Endothelial cell of umbilical vein (primary cell): ENCODE measurements around the gene ZNF48. TPM values are rescaled to one million over a fixed set of nuclear protein-coding genes. Genes with fewer than 3 reads are reported as not detected.

Experiments
- BruUV-seq: library from RNA; stranded (reverse); fragments of 400-500 nt; replicated peaks from 2 replicates; lab custom pipeline; 2021; lab: Mats Ljungman, UMichigan
- CTCF ChIA-PET: fragments of 300-600, 350-600 bp; sonication (Branson Sonifier 250); formaldehyde crosslinking; loops from one replicate; lab custom pipeline; 2021; ENCODE audit warnings: antibody characterized with exemption, inconsistent platforms; lab: Charles Lee
- POLR2A ChIA-PET: fragments of 300-600, 350-600 bp; sonication (Branson Sonifier 250); formaldehyde crosslinking; loops from one replicate; lab custom pipeline; 2021; ENCODE audit warnings: antibody characterized with exemption, inconsistent platforms; lab: Charles Lee
- DNase-seq: peaks from one replicate; pipeline ENCODE4 v3.0.0-alpha.2; 2011; ENCODE audit warnings: low read depth, low spot score
- FAIRE-seq: peaks from 2 replicates; lab custom pipeline; 2011; peaks lifted over from hg19 to GRCh38; lab: Jason Lieb, UNC
- H2AFZ ChIP-seq: 2 replicates; pipeline ENCODE4 v1.6.0; 2012; ENCODE audit warnings: low read depth, low read length, control low read depth, inconsistent platforms
- H3K27ac ChIP-seq: 2 replicates; pipeline ENCODE4 v1.5.1; 2011; ENCODE audit warnings: low read depth, mild to moderate bottlenecking, control low read depth, low read length, moderate library complexity; ENCODE audit not compliant: insufficient read depth
- H3K27me3 ChIP-seq, 2 experiments: 2 replicates each; pipeline versions ENCODE4 v1.6.0 to v1.6.1; 2011; ENCODE audit warnings: low read length in 2 of 2, mixed read lengths in 1 of 2; ENCODE audit not compliant: control insufficient read depth in 2 of 2, insufficient read depth in 2 of 2
- H3K36me3 ChIP-seq, 2 experiments: 2 replicates in 1 of 2; 3 replicates in 1 of 2; pipeline ENCODE4 v1.5.1; 2011; ENCODE audit warnings: low read length in 2 of 2, mild to moderate bottlenecking in 1 of 2, moderate library complexity in 1 of 2; ENCODE audit not compliant: control insufficient read depth in 2 of 2, insufficient read depth in 2 of 2; ENCODE audit errors: extremely low read depth in 1 of 2
- H3K4me1 ChIP-seq: 3 replicates; pipeline ENCODE4 v1.5.1; 2011; ENCODE audit warnings: mild to moderate bottlenecking, low read length; ENCODE audit not compliant: control insufficient read depth, insufficient read depth; ENCODE audit errors: extremely low read depth
- H3K4me2 ChIP-seq: 2 replicates; pipeline ENCODE4 v1.6.1; 2011; ENCODE audit warnings: low read length, control low read depth, mixed read lengths; ENCODE audit not compliant: insufficient read depth
- H3K4me3 ChIP-seq, 3 experiments: fragments of 200-600 bp in 1 of 3; sonication (generic), shearing (Covaris generic) in 1 of 3; replicated peaks in 1 of 3; 2 replicates each; pipeline ENCODE4 v1.5.1; 2011 to 2016; ENCODE audit warnings: control low read depth in 3 of 3, low read length in 3 of 3, mild to moderate bottlenecking in 2 of 3, inconsistent platforms in 1 of 3, low read depth in 1 of 3, moderate library complexity in 1 of 3; ENCODE audit not compliant: insufficient read depth in 1 of 3
- H3K79me2 ChIP-seq: 2 replicates; pipeline ENCODE4 v1.6.0; 2012; ENCODE audit warnings: low read length, inconsistent platforms; ENCODE audit not compliant: control insufficient read depth, insufficient read depth
- H3K9ac ChIP-seq: replicated peaks from 2 replicates; pipeline ENCODE3; 2011; ENCODE audit warnings: low read length, control low read depth; ENCODE audit not compliant: insufficient read depth; ENCODE audit errors: extremely low read depth
- H3K9me1 ChIP-seq: replicated peaks from 3 replicates; pipeline ENCODE4 v1.6.0; 2011; ENCODE audit warnings: mild to moderate bottlenecking, low read length; ENCODE audit not compliant: control insufficient read depth, insufficient read depth; ENCODE audit errors: extremely low read depth
- H3K9me3 ChIP-seq: replicated peaks from 2 replicates; pipeline ENCODE4 v1.5.1; 2012; ENCODE audit warnings: low read length, inconsistent platforms; ENCODE audit not compliant: control insufficient read depth, insufficient read depth
- H4K20me1 ChIP-seq: replicated peaks from 2 replicates; pipeline ENCODE3; 2011; ENCODE audit warnings: mild to moderate bottlenecking, low read length; ENCODE audit not compliant: control insufficient read depth, insufficient read depth; ENCODE audit errors: extremely low read depth
- EZH2 ChIP-seq: IDR thresholded peaks from 2 replicates; pipeline ENCODE4 v1.6.1; 2012; ENCODE audit warnings: borderline replicate concordance, low read depth, mild to moderate bottlenecking, moderate library complexity, low read length, inconsistent platforms; ENCODE audit not compliant: severe bottlenecking
- FOS ChIP-seq: IDR thresholded peaks from 2 replicates; pipeline ENCODE4 v1.6.1; 2011; ENCODE audit warnings: mild to moderate bottlenecking, low read length, moderate library complexity, borderline replicate concordance; ENCODE audit not compliant: insufficient read depth
- GATA2 ChIP-seq: IDR thresholded peaks from 2 replicates; pipeline ENCODE4 v1.7.0; 2011; ENCODE audit warnings: low read depth, mild to moderate bottlenecking, moderate library complexity, mixed read lengths, low read length; ENCODE audit not compliant: insufficient read length, insufficient read depth
- JUN ChIP-seq: IDR thresholded peaks from 2 replicates; pipeline ENCODE4 v1.6.1; 2011; ENCODE audit warnings: borderline replicate concordance, low read depth; ENCODE audit not compliant: insufficient read length, insufficient read depth
- MYC ChIP-seq: IDR thresholded peaks from one replicate; pipeline ENCODE4 v1.6.1; 2011; ENCODE audit warnings: mild to moderate bottlenecking, low read depth, low read length
- POLR2A ChIP-seq: IDR thresholded peaks from 2 replicates; pipeline ENCODE4 v1.6.1; 2012; ENCODE audit warnings: low read depth, mild to moderate bottlenecking, control low read depth, low read length
- POLR2AphosphoS5 ChIP-seq: IDR thresholded peaks from 2 replicates; pipeline ENCODE4 v1.6.1; 2012; ENCODE audit warnings: low read depth, mild to moderate bottlenecking, control low read depth, low read length, moderate library complexity; ENCODE audit not compliant: insufficient read depth
- dilution Hi-C: fragments of 300-500 bp; cut with MboI; formaldehyde crosslinking; loops from one replicate; pipeline ENCODE4 v1.15.0; 2019; ENCODE audit warnings: low sequenced_read_pairs; ENCODE audit not compliant: extremely low pct_ligation_motif_present
- intact Hi-C: fragments of 100-400 bp; cut with micrococcal nuclease; formaldehyde crosslinking; loops from one replicate; pipeline ENCODE4 v1.10.0; 2022
- polyA plus RNA-seq, 4 experiments: library from polyadenylated mRNA; depleted of rRNA in 3 of 4; stranded (reverse) in 3 of 4; unstranded in 1 of 4; fragments of >200 nt; gene quantifications; 2 replicates each; pipeline versions ENCODE4 v1.2.1 to v1.2.3, GENCODE V29; 2011 to 2012; ENCODE audit warnings: missing spikeins in 1 of 4
- total RNA-seq: library from RNA; stranded (reverse); gene quantifications from 2 replicates; pipeline ENCODE4 v1.2.3, GENCODE V29; 2021
- TF ChIP-seq, protein P1 (sequence below), 2 donors: IDR thresholded peaks; 1 replicate in 1 of 2; 2 replicates in 1 of 2; pipeline ENCODE4 v1.5.1; 2011; ENCODE audit warnings: low read length in 2 of 2, mild to moderate bottlenecking in 2 of 2, moderate library complexity in 2 of 2, control low read depth in 1 of 2, inconsistent platforms in 1 of 2, low read depth in 1 of 2; ENCODE audit not compliant: insufficient read depth in 1 of 2; ENCODE audit errors: extremely low read depth in 1 of 2
- TF ChIP-seq, protein P2 (sequence below): IDR thresholded peaks from 2 replicates; pipeline ENCODE4 v1.6.1; 2011; ENCODE audit not compliant: insufficient read depth, insufficient read length

Gene ZNF48
- total and polyA plus RNA-seq, 2 donors (not counting 3 experiments of a cell fraction or from before 2014, with no cell fraction given): 15.3 to 16.1 TPM

DNA sequence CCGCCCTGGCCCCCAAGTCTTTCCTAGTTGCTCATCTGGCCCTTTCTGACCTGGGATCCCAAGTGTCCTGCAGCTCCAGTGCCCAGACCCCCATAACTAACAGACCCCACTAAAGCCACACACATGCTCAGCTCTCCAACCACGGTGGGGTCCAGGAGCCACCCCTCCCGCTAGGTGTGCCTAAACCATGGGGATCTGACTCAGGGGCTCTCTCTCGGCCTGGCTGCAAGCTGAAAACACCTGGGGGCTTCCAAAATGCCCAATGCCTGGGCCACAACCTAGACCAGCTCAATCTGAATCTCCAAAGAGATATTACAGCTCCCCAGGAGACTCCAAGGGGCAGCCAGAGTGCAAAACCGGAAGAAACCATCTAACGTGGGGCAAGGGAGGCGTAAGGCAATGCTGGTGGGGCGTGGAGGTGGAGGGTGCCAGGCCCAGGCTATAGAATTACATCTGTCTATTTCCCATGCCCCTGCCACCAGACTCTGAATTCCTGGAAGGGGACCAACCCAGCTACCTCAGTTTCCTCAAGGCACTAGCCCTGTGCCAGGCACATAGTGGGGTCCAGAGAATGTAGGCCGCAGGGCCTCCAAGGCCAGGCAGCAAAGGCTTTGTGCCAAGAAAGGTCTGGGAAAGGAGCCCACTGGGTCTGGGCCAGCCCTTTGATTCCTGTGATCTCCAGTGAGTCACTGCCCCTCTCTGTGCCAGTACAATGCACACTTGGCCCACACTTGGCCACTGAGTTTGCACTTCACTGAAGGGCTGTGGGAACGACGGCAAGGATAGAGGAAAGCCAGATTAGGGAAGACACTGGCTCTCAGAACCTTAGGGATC lies 43.4 kb upstream of the ZNF48 start:
- CTCF ChIA-PET: interaction anchor here (1.0 kb wide), 1 partner anchor 57 kb away, joined by 3 read pairs; no protein-coding TSS in a partner anchor
- TF ChIP-seq FOS (peak; percentile 85), EZH2 (no peak), MYC (no peak), POLR2A (no peak), GATA2 (no peak), POLR2AphosphoS5 (peak; percentile 82), JUN (peak; percentile 76)
- TF ChIP-seq, protein P1, sequence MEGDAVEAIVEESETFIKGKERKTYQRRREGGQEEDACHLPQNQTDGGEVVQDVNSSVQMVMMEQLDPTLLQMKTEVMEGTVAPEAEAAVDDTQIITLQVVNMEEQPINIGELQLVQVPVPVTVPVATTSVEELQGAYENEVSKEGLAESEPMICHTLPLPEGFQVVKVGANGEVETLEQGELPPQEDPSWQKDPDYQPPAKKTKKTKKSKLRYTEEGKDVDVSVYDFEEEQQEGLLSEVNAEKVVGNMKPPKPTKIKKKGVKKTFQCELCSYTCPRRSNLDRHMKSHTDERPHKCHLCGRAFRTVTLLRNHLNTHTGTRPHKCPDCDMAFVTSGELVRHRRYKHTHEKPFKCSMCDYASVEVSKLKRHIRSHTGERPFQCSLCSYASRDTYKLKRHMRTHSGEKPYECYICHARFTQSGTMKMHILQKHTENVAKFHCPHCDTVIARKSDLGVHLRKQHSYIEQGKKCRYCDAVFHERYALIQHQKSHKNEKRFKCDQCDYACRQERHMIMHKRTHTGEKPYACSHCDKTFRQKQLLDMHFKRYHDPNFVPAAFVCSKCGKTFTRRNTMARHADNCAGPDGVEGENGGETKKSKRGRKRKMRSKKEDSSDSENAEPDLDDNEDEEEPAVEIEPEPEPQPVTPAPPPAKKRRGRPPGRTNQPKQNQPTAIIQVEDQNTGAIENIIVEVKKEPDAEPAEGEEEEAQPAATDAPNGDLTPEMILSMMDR (IDR thresholded peaks at IDR 0.05; ENCODE audit: extremely low read depth in 1 of 2, insufficient read depth in 1 of 2, low read depth in 1 of 2, low read length in 2 of 2): no peak
- TF ChIP-seq, protein P2, sequence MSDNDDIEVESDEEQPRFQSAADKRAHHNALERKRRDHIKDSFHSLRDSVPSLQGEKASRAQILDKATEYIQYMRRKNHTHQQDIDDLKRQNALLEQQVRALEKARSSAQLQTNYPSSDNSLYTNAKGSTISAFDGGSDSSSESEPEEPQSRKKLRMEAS: no peak
- Histone ChIP-seq H4K20me1 (no peaks in the 10 kb centered on the region), H3K9ac (no peak overlapping the region), H3K36me3 (peaks cover 6 to 12% of the 10 kb centered on the region in 2 experiments), H3K4me2 (no peak overlapping the region), H3K9me1 (no peaks in the 10 kb centered on the region), H3K27ac (peak overlapping the region; percentile 54), H2AFZ (no peak overlapping the region), H3K27me3 (no peaks in the 10 kb centered on the region), H3K4me3 (no peak overlapping the region), H3K79me2 (peaks cover 19% of the 10 kb centered on the region), H3K4me1 (peaks cover 32% of the 10 kb centered on the region), H3K9me3 (no peaks in the 10 kb centered on the region)
- FAIRE-seq: peak; percentile 98
- no TSS peak for BruUV-seq
- intact Hi-C loops (no loop called here), dilution Hi-C loops (no loop called here)
- POLR2A ChIA-PET: interaction anchor here (0.7 kb wide), 1 partner anchor 56 kb away, joined by 3 read pairs; the partner anchor contains the start of gene ZNF771
- peak; percentile 96 for DNase-seq
